CD4-positive, alpha-beta T cell treated with Interleukin-12 subunit alpha and Interleukin-12 subunit beta, for 1 hour (primary cell): ENCODE measurements around the gene RABL6.
"Not testable (repeated sequence)": the region's sequence is repeated elsewhere in the genome, so short reads cannot be mapped to it uniquely, and the experiment has no call there.

Experiments
- DNase-seq: peaks from one replicate; pipeline ENCODE4 v3.0.0-alpha.2; 2020

Gene RABL6

DNA sequence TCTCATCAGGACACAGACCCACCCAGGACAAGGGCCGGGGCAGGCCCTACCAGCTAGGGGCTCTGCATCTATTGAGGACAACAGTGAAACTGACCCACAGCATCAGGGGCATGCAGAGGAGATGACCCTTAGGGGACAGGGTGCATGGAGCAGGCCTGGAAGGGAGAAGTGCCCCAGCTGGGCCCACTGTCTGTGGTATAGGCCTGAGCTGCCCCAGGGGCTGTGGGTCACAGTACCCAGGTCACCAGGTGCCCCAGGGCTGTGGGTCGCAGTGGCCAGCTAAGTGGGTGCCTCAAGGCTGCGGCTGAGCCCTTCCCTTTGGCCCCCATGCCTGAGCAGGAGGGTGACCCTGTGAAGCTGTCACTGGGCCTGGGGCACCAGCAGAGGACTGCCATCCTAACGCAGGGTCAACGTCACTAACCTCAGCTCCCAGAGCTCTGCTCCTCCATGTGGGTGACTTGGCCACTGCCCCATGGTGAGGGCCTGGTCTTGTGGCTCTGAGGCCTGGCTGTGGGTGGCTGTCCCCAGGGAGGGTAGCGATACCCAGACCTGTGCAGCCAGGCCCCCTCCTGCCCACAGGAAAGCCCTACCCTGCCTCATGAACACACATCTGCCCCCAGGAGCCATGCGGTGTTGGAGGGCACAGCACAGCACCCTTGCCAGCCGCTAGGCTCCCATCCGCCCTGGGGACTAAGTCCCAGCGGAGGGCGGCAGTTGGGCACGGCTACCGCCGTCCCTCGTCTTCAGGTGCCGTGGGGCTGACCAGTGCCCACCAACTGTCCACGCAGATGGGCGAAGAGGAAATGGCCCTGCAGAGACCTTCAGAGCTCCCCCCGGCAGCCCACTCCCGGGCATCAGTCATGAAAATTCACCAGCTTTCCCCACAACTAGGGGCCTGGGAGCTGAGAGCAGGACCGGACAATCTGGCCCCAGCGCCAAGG lies 53.5 kb downstream of the RABL6 start:
- DNase-seq, result no peak

DNA sequence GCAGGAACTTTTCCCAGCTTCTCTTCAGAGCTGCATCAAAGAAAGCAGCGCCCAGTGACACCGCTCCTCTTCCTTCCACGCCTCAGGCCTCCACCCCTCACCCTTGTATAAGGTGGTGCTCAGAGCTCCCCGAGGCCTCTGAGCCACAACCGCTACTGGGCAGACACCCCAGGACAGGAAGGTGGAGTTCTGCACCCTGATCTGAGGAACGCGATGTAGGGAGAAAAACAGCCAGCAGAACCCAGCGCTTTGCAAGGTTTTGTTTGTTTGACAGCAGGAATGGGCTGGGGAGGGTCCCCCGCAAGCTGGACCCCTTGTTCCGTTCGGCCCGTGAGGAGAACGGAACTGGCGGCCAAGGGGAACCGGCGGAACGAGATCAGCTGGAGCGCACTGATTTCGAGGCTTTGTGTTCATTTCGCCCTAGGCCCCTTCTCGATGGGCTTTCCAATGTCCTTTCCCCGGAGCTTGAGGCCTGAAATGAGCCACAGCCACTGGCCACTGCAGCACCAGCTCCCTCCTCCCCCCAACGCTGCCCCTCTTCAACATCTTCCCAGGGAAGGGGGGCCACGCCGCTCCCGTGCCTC lies 54.2 kb downstream of the RABL6 start:
- DNase-seq, result no peak

DNA sequence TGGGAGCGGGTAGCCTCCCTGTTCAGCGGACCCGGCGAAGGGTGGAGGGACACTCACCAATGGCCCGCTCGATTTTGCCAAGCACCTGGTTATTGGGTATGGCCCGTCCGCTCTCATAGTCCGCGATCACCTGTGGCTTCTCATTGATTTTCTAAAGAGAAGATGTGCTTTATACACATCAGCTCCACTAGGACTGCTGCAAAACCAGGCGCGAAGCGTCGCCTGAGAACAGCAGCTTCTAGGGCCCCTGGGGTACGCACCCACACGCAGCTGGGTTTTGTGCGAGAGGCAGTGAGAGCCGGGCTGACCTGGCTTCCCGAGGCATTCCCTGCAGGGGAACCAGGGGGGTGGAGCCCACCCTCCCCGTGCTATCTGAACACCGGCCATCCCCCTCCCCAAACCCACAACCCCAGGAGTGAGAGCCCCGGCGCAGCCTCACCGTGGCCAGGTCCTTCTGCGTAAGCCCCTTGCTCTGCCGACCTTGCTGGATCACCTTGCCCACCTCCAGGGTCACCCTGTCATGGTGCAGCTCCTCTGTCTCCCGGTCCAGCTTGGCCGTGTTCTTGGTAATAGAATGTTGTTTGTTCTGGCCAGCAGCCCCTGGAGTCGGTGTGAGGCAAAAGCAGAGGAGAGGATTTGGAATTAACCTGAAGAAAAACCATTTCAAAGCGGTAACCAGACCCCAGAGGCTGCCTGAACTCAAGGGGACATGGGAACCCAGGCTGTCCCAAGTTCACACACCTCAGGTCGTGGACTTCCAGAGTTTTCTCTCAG lies 55.3 kb downstream of the RABL6 start:
- DNase-seq, result no peak

DNA sequence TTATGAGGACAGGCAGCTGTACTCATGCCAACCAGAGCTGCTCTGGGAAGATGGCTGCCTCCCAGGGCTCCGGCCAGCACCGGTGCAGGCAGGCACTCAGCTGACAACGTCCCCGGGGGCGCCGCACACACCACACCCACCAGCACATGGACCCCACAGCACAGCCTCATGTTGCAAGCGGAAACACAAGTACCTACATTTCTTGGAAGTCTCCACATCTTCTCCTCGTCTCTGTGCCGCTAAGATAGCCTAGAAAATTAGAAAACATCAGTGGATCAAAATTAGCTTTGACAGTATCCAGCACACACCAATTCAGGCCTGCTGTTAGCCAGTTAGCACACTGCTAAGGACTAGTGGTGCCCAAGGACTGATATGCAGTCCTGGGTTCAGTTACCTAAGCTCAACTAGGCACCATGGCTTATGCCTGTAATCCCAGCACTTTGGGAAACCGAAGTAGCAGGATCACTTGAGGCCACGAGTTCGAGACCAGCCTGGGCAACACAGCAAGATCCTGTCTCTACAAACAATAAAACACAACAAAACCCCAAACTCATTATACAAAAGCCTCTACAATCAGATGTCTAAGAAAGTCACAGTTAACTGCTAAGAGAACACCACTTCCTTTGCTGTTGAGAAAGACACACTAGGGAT lies 56.0 kb downstream of the RABL6 start:
- no peak for DNase-seq

DNA sequence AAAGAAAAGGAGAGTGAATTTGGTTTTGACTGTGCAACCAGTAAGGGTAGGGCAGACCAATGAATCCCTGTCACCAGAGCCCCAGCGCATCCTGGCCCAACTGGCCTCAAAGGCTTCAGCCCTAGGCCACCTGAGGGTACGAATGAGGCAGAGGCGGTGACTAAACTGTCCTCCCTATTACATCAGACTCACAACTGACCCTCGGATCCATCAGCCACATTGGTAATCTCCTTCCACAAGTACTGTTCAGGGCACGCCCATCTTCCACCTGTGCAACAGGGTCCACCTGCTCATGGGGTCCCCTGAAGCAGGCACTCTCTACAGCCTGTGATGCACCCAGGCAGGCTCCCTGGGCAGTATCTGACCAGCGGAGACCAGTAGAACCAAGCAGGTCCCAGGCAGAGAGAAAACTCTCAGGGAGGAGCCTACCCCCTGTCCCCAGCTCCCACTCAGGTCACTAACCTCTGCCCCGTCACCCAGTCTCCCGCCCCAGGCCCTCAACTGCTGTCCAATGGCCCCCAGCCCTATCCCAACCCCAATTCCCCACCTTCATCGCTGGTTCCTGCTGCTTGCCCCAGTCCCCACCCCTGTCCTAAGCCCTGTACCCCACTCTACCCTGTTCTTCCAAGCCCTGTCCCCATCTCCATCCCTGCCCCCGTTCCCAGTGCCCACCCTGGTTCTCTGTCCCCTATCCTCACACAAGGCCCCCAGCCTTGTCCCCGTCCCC lies 57.5 kb downstream of the RABL6 start:
- DNase-seq, result no peak

DNA sequence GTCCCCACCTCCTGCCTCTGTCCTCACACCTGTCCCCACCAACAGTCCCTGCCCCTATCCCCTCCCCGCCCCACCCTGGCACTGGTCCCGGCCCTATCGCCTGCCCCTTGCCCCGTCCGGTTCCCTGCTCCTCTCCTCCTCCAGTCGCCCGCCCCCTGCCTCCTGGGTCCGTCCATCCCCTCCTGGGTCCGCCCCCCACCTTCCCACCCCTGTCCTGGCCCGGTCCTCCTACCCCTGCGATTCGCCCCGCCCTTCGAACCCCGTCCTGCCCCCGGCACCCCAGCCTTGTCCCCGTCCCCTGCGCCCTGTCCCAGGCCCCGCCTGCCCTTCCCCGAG lies 58.0 kb downstream of the RABL6 start:
- DNase-seq, result no peak

DNA sequence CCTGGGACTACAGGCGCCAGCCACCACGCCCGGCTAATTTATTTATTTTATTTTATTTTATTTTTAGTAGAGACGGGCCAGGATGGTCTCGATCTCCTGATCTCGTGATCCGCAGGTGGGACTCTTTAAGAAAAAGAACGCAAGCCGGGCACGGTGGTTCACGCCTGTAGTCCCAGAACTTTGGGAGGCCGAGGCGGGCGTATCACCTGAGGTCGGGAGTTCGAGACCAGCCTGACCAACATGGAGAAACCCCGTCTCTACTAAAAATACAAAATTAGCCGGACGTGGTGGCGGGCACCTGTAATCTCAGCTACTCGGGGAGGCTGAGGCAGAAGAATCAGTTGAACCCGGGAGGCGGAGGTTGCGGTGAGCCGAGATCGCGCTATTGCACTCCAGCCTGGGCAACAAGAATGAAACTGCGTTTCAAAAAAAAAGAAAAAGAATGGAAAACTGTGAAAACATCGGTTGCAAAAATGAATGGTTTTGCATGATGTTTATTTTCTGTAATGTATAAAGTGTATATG lies 59.2 kb downstream of the RABL6 start:
- DNase-seq, result not testable (repeated sequence)

DNA sequence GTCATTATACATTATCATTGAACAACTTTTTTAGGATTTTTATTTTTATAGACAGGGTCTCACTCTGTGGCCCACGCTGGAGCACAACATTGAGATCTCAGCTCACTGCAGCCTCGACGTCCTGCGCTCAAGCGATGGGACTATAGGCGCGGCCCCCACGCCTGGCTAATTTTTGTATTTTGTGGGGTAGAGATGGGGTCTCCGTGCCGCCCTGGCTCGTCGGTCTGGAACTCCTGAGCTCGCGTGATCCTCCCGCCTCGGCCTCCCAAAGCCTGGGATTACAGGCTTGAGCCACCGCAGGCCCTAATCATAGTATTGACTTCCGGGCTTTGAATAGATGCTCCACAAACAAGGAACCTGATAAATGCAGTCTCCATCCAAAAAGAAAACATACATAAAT lies 59.7 kb downstream of the RABL6 start:
- no peak for DNase-seq

DNA sequence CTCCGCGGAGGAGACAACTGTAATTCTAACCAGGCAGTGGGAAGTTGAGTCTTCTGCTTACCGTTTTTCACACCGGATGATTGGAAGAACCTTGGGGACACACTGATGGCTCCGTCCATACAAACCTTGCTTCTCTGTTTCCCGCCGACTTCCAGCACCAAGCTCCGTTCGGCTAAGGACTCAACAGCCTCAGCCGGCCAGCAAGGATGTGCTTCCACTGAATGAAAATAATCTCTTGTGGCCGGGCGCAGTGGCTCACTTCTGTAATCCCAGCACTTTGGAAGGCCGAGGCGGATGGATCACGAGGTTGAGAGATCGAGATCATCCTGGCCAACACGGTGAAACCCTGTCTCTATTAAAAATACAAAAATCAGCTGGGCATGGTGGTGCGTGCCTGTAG lies 60.2 kb downstream of the RABL6 start:
- no peak for DNase-seq

DNA sequence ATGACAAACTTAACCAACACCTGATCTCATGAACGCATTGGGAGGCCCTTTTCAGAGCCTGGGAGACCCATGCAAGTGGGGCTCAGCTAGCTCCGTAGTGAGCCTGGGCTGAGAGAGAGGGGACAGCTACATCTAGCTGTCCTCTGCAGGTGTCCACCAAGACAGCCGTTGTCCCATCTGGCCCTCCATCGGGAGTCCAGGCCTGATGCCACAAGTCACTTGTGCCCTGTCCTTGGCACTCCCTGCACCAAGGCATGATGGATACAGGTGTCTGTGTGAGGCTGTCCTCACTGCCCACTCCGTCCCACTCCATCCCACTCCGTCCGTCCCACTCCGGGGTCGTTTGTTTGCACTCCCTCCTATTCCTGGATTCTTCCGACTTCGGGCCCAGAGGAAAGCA lies 60.9 kb downstream of the RABL6 start:
- DNase-seq, result no peak

DNA sequence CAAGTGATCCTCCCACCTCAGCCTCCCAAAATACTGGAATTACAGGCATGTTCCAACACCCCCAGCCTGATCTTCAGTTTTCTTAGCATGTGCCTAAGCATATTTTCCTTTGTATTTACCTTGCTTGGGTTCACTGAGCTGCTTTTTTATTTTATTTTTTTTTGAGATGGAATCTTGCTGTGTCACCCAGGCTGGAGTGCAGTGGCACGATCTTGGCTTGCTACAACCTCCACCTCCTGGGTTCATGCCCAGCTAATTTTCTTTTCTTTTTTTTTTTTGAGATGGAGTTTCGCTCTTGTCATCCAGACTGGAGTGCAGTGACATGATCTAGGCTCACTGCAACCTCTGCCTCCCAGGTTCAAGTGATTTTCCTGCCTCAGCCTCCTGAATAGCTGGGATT lies 61.9 kb downstream of the RABL6 start:
- not testable (repeated sequence) for DNase-seq

DNA sequence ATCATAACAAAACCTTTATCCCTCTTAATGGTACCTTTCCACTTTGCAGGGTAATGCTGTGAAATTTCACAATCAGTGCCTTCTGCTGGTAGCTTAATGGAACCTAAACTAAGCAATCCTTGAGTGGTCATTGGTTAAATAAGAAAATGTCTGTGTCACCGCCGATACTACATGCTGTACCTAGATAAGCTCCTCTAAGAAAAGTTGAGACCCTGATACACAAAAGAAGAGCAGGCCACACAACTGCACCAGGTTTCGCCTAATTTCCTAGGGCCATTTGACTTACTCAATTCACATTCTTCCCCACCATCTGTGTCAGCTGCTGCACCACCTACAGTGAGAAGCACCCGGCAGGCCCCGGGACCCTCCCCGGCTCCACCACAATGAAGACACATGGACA lies 67.4 kb downstream of the RABL6 start:
- no peak for DNase-seq

DNA sequence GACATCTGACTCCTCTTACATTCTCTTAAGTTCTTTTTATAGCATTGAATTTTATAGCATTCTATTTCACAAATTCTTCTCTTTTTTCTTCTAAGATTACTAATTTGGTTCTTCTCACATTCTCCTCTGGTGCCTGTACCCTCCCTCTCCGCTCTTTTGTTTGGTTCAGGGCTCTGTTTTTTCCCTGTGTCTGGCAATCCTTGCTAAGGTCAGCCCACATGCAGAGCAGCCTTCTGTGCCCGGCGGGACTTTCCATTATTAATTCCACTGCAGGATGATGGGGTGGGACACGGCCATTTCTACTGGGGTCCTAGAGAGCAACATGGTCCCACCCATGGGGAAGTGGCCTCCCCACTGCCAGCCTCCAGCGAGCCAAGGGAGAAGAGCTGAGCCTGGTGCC lies 68.7 kb downstream of the RABL6 start:
- no peak for DNase-seq

DNA sequence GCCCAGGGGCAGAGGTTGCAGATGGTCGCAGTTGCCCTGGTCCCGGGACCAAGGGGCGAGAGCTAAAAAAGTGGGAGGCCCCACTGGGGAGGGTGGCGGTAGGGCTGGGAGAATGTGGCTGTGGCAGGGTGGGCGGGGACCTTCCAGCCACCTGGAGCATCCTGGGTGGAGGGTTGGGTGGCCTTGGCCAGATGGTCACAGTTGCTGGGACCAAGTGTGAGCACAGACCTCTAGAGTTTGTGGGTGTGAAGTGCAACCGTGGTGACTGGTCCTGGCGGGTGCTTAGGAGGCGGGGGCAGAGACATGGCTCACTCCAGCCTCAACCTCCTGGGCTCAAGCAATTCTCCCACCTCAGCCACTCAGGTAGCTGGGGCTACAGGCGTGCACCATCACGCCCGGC lies 72.9 kb downstream of the RABL6 start:
- no peak for DNase-seq

DNA sequence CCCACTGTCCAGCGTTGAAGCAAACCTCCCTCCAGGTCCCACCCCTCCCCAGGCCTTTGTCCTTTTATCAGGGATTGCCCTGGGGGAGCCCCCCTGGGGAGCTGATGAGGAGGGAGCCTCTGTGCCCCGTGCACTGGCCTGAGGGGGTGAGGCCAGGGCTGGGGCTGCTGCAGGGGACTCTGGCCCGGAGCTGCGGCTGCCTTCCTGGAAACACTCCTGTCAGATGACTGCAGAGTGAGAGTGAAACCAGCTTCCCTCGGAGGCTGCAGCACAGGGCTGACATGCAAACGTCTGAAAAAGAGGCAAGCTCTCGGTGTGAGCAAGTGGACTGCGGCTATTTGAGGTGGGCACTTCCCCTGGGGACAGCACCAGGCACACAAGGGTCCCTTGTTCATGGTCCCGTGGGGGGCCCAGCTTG lies 74.0 kb downstream of the RABL6 start:
- DNase-seq, result peak; percentile 33

DNA sequence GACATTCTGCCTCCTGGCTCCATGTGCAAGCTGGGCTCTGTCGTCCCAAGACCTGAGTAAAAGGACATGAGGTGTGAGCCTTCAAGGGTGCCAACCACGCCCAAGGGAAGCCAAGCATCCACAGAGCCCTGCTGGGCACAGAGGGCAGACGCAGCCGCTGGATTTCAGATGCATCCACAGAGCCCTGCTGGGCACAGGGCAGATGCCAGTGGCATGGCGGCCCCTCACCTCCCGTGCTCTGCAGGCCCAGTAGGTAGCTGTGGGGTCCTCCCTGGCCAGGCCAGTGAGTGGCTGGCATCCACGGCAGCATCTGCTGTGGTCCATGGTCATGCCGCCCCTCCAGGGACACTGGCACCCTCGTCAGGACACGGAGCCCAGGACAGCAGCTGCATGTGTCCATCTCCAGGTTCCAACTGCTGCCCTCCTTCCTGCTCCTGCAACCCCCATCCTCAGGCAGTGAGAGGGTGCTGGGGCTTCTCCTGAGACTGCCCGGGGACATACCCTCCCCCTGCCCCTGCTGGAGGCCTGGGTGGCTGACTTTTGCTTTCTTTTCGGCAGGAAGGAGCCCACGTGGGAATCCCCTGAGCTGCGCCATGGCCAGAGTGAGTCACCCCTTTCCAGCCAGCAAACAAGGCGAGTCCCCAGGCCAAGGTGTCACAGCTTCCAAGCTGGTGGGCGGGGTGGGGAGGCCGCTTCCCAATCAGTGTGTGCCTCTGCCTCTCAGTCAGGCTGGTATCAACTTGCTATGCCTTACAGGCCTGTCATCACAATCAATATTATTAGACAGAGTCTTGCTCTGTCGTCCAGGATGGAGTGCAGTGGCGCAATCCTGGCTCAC lies 74.6 kb downstream of the RABL6 start:
- DNase-seq, result peak; percentile 91

DNA sequence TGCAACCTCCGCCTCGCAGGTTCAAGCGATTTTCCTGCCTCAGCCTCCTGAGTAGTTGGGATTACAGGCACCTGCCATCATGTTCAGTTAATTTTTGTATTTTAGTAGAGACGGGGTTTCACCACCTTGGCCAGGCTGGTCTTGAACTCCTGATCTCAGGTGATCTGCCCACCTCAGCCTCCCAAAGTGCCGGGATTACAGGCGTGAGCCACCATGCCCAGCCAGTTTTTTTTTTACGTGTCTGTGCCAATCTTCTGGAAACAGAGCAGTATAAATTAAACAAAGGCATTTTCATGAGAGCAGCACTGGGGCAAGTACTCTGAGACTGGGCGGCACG lies 75.2 kb downstream of the RABL6 start:
- DNase-seq, result not testable (repeated sequence)

DNA sequence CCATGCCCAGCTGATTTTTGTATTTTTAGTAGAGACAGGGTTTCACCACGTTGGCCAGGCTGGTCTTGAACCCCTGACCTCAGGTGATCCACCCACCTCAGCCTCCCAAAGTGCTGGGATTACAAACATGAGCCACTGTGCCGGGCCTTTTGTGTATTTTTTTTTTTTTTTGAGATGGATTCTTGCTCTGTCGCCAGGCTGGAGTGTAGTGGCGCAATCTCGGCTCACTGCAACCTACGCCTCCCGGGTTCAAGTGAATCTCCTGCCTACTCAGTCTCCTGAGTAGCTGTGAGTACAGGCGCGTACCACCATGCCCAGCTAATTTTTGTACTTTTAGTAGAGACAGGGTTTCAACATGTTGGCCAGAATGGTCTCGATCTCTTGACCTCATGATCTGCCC lies 75.9 kb downstream of the RABL6 start:
- DNase-seq, result not testable (repeated sequence)

DNA sequence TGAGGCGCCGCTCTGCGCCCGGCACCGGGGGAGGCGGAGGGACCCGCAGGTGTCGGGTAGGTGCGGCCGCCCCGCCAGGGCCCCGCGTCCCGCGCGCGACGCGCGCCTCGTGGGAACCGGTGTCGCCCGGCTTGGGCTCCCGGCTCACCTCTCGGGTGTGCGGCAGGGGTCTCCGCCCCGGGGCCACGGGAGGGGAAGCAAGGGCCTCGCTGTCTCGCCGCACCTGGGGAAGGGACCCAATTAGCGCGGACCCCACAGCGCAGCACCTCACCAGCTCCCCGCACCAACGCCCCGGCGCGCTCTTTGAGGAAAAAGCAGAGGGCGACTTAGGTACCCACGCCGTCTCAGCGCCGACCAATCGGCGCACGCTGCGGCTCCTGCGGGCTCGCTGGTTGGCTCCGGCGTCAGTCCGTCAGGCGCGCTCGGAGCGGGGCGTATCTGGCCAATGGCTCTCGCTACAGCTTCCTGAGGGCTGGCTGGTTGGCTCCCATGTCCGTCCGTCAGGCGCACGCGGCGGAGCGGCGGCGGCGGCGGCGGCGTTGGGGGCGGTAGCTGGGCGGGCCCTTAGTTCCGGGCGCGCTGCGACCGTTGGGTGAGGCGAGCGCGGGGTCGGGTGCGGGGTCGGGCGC lies 78.3 kb downstream of the RABL6 start, which contains the start of gene TRAF2:
TRAF2 (plus strand) TSS at position 567 of the 629 bp plus-strand sequence. CDS start 12,225 bp downstream, outside the sequence.
- DNase-seq, result peak; percentile 99
